Nucleus accumbens (tissue), 56 donors: ENCODE results near the gene ANKRD44.

ENCODE experiments used
- DNase-seq, 56 donors: peaks; one replicate each; lab custom pipeline; 2025; lab: John Stamatoyannopoulos, UW

The ANKRD44 gene

GRCh38 chr2:197131558-197131855 is 179.1 kb downstream of the ANKRD44 start:
- DNase-seq = no peak

DNA sequence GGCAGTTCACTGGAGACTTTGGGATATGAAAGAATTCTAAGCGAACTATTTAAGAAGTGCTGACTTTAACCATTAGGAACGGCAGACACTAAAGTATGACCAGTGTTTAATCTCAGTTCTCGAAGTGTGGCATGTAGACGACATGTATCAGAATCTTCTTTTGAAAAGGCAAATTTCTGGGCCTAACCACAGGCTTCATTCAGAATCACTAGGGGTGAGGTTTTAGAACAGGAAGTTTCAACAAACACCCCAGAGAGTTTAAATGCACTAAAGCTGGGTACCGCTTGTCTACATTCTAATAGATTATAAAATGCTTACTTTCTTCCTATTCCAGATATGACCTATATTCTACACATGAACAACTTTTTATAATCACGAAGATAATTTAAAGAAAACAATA is 180.3 kb downstream of the ANKRD44 start:
- no peak for DNase-seq

DNA sequence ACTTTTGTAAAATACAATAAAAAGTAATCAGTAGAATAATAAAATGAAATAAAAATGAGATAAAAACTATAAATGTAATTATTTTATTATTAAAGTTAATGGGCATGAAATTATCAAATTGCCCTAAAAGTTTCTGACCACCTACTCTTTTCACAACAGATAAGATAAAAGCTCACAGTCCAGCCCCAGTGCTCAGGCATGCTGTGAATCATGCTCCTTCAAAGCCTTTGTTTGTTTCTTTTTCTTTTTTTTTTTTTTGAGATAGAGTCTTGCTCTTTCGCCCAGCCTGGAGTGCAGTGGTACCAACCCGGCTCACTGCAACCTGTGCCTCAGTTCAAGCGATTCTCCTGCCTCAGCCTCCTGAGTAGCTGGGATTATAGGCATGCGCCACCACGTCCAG is 181.7 kb downstream of the ANKRD44 start:
- DNase-seq = no peak

DNA sequence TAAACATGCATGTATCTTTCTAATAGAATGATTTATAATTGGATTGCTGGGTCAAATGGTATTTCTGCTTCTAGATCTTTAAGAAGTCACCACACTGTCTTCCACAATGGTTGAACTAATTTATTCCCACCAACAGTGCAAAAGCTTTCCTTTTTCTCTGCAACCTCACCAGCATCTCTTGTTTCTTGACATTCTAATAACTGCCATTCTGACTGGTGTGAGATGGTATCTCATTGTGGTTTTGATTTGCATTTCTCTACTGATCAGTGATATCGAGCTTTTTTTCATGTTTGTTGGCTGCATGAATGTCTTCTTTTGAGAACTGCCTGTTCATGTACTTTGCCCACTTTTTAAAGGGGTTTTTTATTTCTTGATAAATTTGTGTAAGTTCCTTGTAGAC is 182.5 kb downstream of the ANKRD44 start:
- DNase-seq = no peak

- DNase-seq = no peak
Measured at GRCh38 chr2:197126630-197127352, 183.8 kb downstream of the ANKRD44 start.

- peak in 1 of 56 donors; percentile 16 for DNase-seq
Measured at GRCh38 chr2:197124639-197125390, 185.8 kb downstream of the ANKRD44 start.

GRCh38 chr2:197122821-197123220 is 187.8 kb downstream of the ANKRD44 start:
- DNase-seq = no peak

GRCh38 chr2:197121756-197122385 is 188.7 kb downstream of the ANKRD44 start:
- no peak for DNase-seq

- DNase-seq = no peak
Measured at GRCh38 chr2:197121255-197121654, 189.3 kb downstream of the ANKRD44 start.

DNA sequence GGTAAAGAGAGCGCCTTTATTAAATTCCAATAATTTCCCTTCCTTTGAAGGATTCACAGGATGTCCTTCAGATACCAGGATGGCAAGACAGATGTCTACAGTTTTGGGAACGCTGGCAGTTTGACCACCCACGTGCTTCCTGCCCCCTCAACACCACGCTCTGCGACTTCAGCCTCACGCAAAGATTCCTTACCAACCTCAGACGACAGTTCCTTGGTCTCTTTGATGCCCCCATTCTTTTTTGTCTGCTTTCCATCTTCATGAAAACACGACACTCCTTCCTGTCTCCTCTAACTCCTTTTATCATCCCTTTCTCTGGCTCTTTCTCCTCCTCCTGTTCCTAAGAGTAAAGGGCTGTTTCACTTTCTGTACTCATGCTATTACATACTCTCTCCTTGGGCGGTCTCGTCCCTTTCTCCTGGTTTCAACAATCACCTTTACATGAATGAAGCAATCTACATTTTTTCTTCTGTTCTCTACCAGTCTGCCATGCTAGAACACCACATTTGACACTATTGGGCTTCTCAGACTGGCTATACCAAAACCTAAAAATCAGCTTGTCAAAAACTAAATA is 194.2 kb downstream of the ANKRD44 start:
- DNase-seq = no peak

- DNase-seq = no peak
Measured at GRCh38 chr2:197115325-197115724, 195.3 kb downstream of the ANKRD44 start.

GRCh38 chr2:197113275-197113711 is 197.3 kb downstream of the ANKRD44 start:
- DNase-seq = peak in 1 of 56 donors; percentile 15

DNA sequence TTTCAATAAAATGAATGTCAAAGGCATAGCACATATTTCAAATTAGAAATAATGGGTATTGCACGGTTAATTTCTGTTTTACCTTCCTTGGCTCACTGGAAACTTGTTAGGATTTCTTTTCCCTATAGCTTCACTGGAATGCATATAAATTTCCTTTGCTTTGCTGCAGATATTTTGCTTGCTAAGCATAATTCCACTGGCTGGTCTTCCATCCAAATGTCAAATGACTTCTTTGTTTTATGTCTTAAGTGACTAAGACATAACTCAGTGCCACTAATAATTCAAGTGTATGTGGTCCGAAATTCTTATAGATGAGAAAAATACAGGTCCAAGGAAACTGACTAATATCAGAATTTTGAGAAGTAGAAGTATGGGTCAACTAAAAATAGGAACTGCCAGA is 201.3 kb downstream of the ANKRD44 start:
- DNase-seq = no peak

- DNase-seq = peak in 28 of 56 donors; percentile 6 to 89 (median 38)
Measured at GRCh38 chr2:197108758-197109157, 201.8 kb downstream of the ANKRD44 start.

- no peak for DNase-seq
Measured at GRCh38 chr2:197107291-197108269, 203.0 kb downstream of the ANKRD44 start.

DNA sequence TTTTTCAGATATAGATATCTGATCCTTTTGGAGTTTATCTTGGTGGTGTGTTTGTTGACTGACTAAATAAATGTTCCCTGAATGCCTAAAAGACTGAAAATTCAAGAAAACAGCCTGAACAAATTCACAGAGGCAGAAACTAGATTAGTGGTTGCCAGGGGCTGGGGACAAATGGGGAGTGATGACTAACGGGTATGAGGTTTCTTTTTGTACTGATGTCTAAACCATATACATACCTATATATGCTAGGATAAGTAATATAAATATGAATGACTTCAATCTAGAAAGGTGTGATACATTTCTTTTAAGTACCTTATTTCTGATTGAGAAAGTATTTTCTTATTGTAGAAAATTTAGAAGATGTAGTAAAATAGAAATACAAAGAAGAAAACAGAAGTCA is 207.2 kb downstream of the ANKRD44 start:
- DNase-seq = no peak

- no peak for DNase-seq
Measured at GRCh38 chr2:197102231-197102630, 208.3 kb downstream of the ANKRD44 start.

GRCh38 chr2:197101519-197101918 is 209.1 kb downstream of the ANKRD44 start:
- no peak for DNase-seq

- DNase-seq = peak in 1 of 56 donors; percentile 34
Measured at GRCh38 chr2:197097578-197098366, 212.8 kb downstream of the ANKRD44 start.
